Neural cell (in vitro differentiated cells): ENCODE measurements around the gene ZDHHC18. TPM values are rescaled to one million over a fixed set of nuclear protein-coding genes. Genes with fewer than 3 reads are reported as not detected.

ENCODE experiments used
- H2AFZ ChIP-seq: fragments of 200-600, 300-800 bp; sonication (generic), shearing (Covaris generic); 2 replicates; pipeline ENCODE4 v1.6.0; 2014; ENCODE audit warnings: low read depth, mild to moderate bottlenecking, antibody characterized with exemption, low read length, moderate library complexity
- H3F3A ChIP-seq: fragments of 200-600 bp; shearing (Covaris generic); 2 replicates; pipeline ENCODE4 v1.6.1; 2016; ENCODE audit warnings: mild to moderate bottlenecking, moderate library complexity, mixed read lengths, antibody characterized with exemption, low read length; ENCODE audit not compliant: insufficient read depth, poor library complexity, severe bottlenecking
- H3K27ac ChIP-seq: fragments of 200-600, 300-800 bp; sonication (generic), shearing (Covaris generic); 2 replicates; pipeline ENCODE4 v1.5.1; 2014; ENCODE audit warnings: mild to moderate bottlenecking, low read length, moderate library complexity
- H3K27me3 ChIP-seq: fragments of 300-800, 200-600 bp; sonication (generic), shearing (Covaris generic); 2 replicates; pipeline ENCODE4 v1.6.0; 2014; ENCODE audit warnings: mild to moderate bottlenecking, low read depth, low read length, moderate library complexity; ENCODE audit not compliant: insufficient read depth
- H3K36me3 ChIP-seq: fragments of 300-800, 200-600 bp; sonication (generic), shearing (Covaris generic); 2 replicates; pipeline ENCODE4 v1.5.1; 2014; ENCODE audit warnings: mild to moderate bottlenecking, antibody characterized with exemption, low read length, moderate library complexity; ENCODE audit not compliant: insufficient read depth
- H3K4me2 ChIP-seq: fragments of 300-800, 200-600 bp; sonication (generic), shearing (Covaris generic); 2 replicates; pipeline ENCODE4 v1.6.0; 2014; ENCODE audit warnings: mild to moderate bottlenecking, low read length
- H3K4me3 ChIP-seq: fragments of 300-800, 200-600 bp; sonication (generic), shearing (Covaris generic); 2 replicates; pipeline ENCODE4 v1.5.1; 2014; ENCODE audit warnings: mild to moderate bottlenecking, low read length, moderate library complexity
- H3K79me2 ChIP-seq: fragments of 200-600 bp; shearing (Covaris generic); replicated peaks from 2 replicates; pipeline ENCODE4 v1.6.0; 2014; ENCODE audit warnings: mild to moderate bottlenecking, low read length, moderate library complexity; ENCODE audit not compliant: insufficient read depth
- H3K9ac ChIP-seq: fragments of 300-800, 200-600 bp; sonication (generic), shearing (Covaris generic); 2 replicates; pipeline ENCODE4 v1.6.1; 2016; ENCODE audit warnings: mild to moderate bottlenecking, low read length, mixed read lengths
- H3K9me2 ChIP-seq: fragments of 200-600 bp; shearing (Covaris generic); 2 replicates; pipeline ENCODE4 v1.6.1; 2016; ENCODE audit warnings: mild to moderate bottlenecking, low read length, mixed read lengths; ENCODE audit not compliant: insufficient read depth
- H3K9me3 ChIP-seq: fragments of 200-600, 300-800 bp; sonication (generic), shearing (Covaris generic); 2 replicates; pipeline ENCODE4 v1.6.1; 2016; ENCODE audit warnings: mild to moderate bottlenecking, mixed run types, low read length, moderate library complexity, mixed read lengths
- H4K20me1 ChIP-seq: fragments of 200-600 bp; shearing (Covaris generic); 2 replicates; pipeline ENCODE4 v1.6.1; 2016; ENCODE audit warnings: mild to moderate bottlenecking, mixed run types; ENCODE audit not compliant: insufficient read depth
- CTCF ChIP-seq: fragments of 450-650 bp; IDR thresholded peaks from 2 replicates; pipeline ENCODE4 v1.5.1; 2014; ENCODE audit warnings: antibody characterized with exemption, mild to moderate bottlenecking, moderate library complexity; ENCODE audit not compliant: poor library complexity, severe bottlenecking
- EP300 ChIP-seq: fragments of 450-650 bp; conservative IDR thresholded peaks from 2 replicates; pipeline ENCODE4 v1.6.1; 2014; ENCODE audit warnings: antibody characterized with exemption, mild to moderate bottlenecking, moderate library complexity; ENCODE audit not compliant: poor library complexity, severe bottlenecking
- EZH2 ChIP-seq: fragments of 200-600, 300-800 bp; shearing (Covaris generic), sonication (generic); IDR thresholded peaks from 2 replicates; pipeline ENCODE4 v1.6.1; 2014; ENCODE audit warnings: antibody characterized with exemption, low read length, borderline replicate concordance, mild to moderate bottlenecking; ENCODE audit not compliant: insufficient read depth, poor library complexity, severe bottlenecking
- MXI1 ChIP-seq: fragments of 450-650 bp; conservative IDR thresholded peaks from 2 replicates; pipeline ENCODE4 v1.6.1; 2014; ENCODE audit warnings: antibody characterized with exemption, mild to moderate bottlenecking; ENCODE audit not compliant: poor library complexity, severe bottlenecking
- POLR2AphosphoS5 ChIP-seq: IDR thresholded peaks from 2 replicates; pipeline ENCODE4 v1.6.1; 2012
- RAD21 ChIP-seq: fragments of 450-650 bp; conservative IDR thresholded peaks from 2 replicates; pipeline ENCODE4 v1.6.1; 2014; ENCODE audit warnings: antibody characterized with exemption, mild to moderate bottlenecking, moderate library complexity
- REST ChIP-seq: IDR thresholded peaks from 2 replicates; pipeline ENCODE4 v1.6.1; 2012; ENCODE audit warnings: borderline replicate concordance
- SMC3 ChIP-seq: fragments of 450-650 bp; conservative IDR thresholded peaks from 2 replicates; pipeline ENCODE4 v1.6.1; 2014; ENCODE audit warnings: antibody characterized with exemption, mild to moderate bottlenecking, moderate library complexity; ENCODE audit not compliant: poor library complexity
- TAF1 ChIP-seq: IDR thresholded peaks from 2 replicates; pipeline ENCODE4 v1.6.1; 2012; ENCODE audit warnings: low read depth
- polyA plus RNA-seq: library from polyadenylated mRNA; depleted of rRNA; stranded (reverse); fragments of >200 nt; gene quantifications from 2 replicates; pipeline ENCODE4 v1.2.3, GENCODE V29; 2014

ZDHHC18 gene
- polyA plus RNA-seq, 1 donor from 2014 or later = 23.7 TPM

GRCh38 chr1:26780344-26780957, 46.0 kb upstream of the ZDHHC18 start:
- H3K4me2 ChIP-seq = no peak overlapping the region
- no peaks in the 10 kb centered on the region for H3K27me3 ChIP-seq
- H3K9me3 ChIP-seq = no peaks in the 10 kb centered on the region
- peaks cover 4% of the 10 kb centered on the region for H3K79me2 ChIP-seq
- H2AFZ ChIP-seq = no peak overlapping the region
- no peak overlapping the region for H3K27ac ChIP-seq
- TF ChIP-seq POLR2AphosphoS5 = peak; percentile 6
- TF ChIP-seq MXI1 = no peak
- no peak for TF ChIP-seq RAD21
- no peaks in the 10 kb centered on the region for H4K20me1 ChIP-seq
- H3K9ac ChIP-seq = no peak overlapping the region
- H3F3A ChIP-seq = no peaks in the 10 kb centered on the region
- H3K4me3 ChIP-seq = no peak overlapping the region
- no peaks in the 10 kb centered on the region for H3K9me2 ChIP-seq
- peaks cover 13% of the 10 kb centered on the region for H3K36me3 ChIP-seq

- no peak overlapping the region for H3K27ac ChIP-seq
- H3K4me2 ChIP-seq = no peak overlapping the region
- peaks cover 13% of the 10 kb centered on the region for H3K36me3 ChIP-seq
- H3F3A ChIP-seq = no peaks in the 10 kb centered on the region
- H2AFZ ChIP-seq = no peak overlapping the region
- no peaks in the 10 kb centered on the region for H3K9me2 ChIP-seq
- TF ChIP-seq SMC3 (no peak), CTCF (no peak), EP300 (no peak), EZH2 (no peak), REST (no peak), RAD21 (no peak), MXI1 (no peak), POLR2AphosphoS5 (no peak), TAF1 (no peak)
- no peak overlapping the region for H3K9ac ChIP-seq
- H3K79me2 ChIP-seq = peaks cover 4% of the 10 kb centered on the region
- no peak overlapping the region for H3K4me3 ChIP-seq
- no peaks in the 10 kb centered on the region for H4K20me1 ChIP-seq
- no peaks in the 10 kb centered on the region for H3K27me3 ChIP-seq
- H3K9me3 ChIP-seq = no peaks in the 10 kb centered on the region
Observed at GRCh38 chr1:26781206-26781825, 45.2 kb upstream of the ZDHHC18 start.
